Fibroblast of skin of right biceps (primary cell): Measurements from ENCODE around the gene DOCK4.

ENCODE experiments used
- DNase-seq: peaks from one replicate; pipeline ENCODE4 v3.0.0-alpha.2; 2013

DOCK4 gene

GRCh38 chr7:111785076-111785475 is 421.1 kb downstream of the DOCK4 start:
- DNase-seq = no peak

GRCh38 chr7:111784296-111784695 is 421.9 kb downstream of the DOCK4 start:
- DNase-seq = no peak

- no peak for DNase-seq
Measured at GRCh38 chr7:111783854-111784253, 422.3 kb downstream of the DOCK4 start.

GRCh38 chr7:111780527-111780926 is 425.7 kb downstream of the DOCK4 start:
- no peak for DNase-seq

GRCh38 chr7:111775206-111775605 is 431.0 kb downstream of the DOCK4 start:
- no peak for DNase-seq

GRCh38 chr7:111772716-111773115 is 433.5 kb downstream of the DOCK4 start:
- DNase-seq = no peak

- DNase-seq = no peak
Measured at GRCh38 chr7:111771638-111772037, 434.6 kb downstream of the DOCK4 start.

- DNase-seq = no peak
Measured at GRCh38 chr7:111770116-111770515, 436.1 kb downstream of the DOCK4 start.

GRCh38 chr7:111765751-111766643 is 440.2 kb downstream of the DOCK4 start:
- no peak for DNase-seq

GRCh38 chr7:111763221-111763801 is 442.9 kb downstream of the DOCK4 start:
- peak; percentile 63 for DNase-seq

- no peak for DNase-seq
Measured at GRCh38 chr7:111762799-111763198, 443.4 kb downstream of the DOCK4 start.

- no peak for DNase-seq
Measured at GRCh38 chr7:111762211-111762610, 444.0 kb downstream of the DOCK4 start.

GRCh38 chr7:111760043-111760442 is 446.2 kb downstream of the DOCK4 start:
- no peak for DNase-seq

GRCh38 chr7:111758332-111758731 is 447.9 kb downstream of the DOCK4 start:
- DNase-seq = no peak

GRCh38 chr7:111756687-111757178 is 449.5 kb downstream of the DOCK4 start:
- DNase-seq = peak; percentile 79

GRCh38 chr7:111755383-111755782 is 450.8 kb downstream of the DOCK4 start:
- no peak for DNase-seq

- peak; percentile 43 for DNase-seq
Measured at GRCh38 chr7:111753968-111754367, 452.2 kb downstream of the DOCK4 start.

GRCh38 chr7:111752022-111752582 is 454.1 kb downstream of the DOCK4 start:
- DNase-seq = peak; percentile 49

- DNase-seq = no peak
Measured at GRCh38 chr7:111750878-111751277, 455.3 kb downstream of the DOCK4 start.

- no peak for DNase-seq
Measured at GRCh38 chr7:111750228-111750627, 456.0 kb downstream of the DOCK4 start.

- DNase-seq = no peak
Measured at GRCh38 chr7:111749625-111750024, 456.6 kb downstream of the DOCK4 start.

GRCh38 chr7:111747718-111748117 is 458.5 kb downstream of the DOCK4 start:
- no peak for DNase-seq

GRCh38 chr7:111746950-111747349 is 459.2 kb downstream of the DOCK4 start:
- DNase-seq = no peak
